KMS-11 (cell line): Measurements from ENCODE around the gene PDZRN4.

ENCODE experiments used
- H2AFZ ChIP-seq: fragments of 200-600 bp; sonication (generic); 2 replicates; pipeline ENCODE4 v1.6.1; 2016; ENCODE audit warnings: antibody characterized with exemption, mixed run types, low read depth
- H3K27ac ChIP-seq: fragments of 200-600 bp; sonication (generic); 2 replicates; pipeline ENCODE4 v1.6.1; 2016; ENCODE audit warnings: mild to moderate bottlenecking, mixed run types
- H3K27me3 ChIP-seq: fragments of 200-600 bp; sonication (generic); 2 replicates; pipeline ENCODE4 v1.6.1; 2017; ENCODE audit warnings: mild to moderate bottlenecking, low read depth, mixed run types, moderate library complexity; ENCODE audit not compliant: insufficient read depth
- H3K36me3 ChIP-seq: fragments of 200-600 bp; sonication (generic); 2 replicates; pipeline ENCODE4 v1.6.1; 2017; ENCODE audit warnings: mild to moderate bottlenecking, mixed run types; ENCODE audit not compliant: insufficient read depth
- H3K4me1 ChIP-seq: fragments of 200-600 bp; sonication (generic); 2 replicates; pipeline ENCODE4 v1.6.1; 2016; ENCODE audit warnings: mild to moderate bottlenecking, low read depth, mixed run types; ENCODE audit not compliant: poor library complexity, severe bottlenecking
- H3K4me2 ChIP-seq: fragments of 200-600 bp; sonication (generic); 2 replicates; pipeline ENCODE4 v1.7.0; 2016; ENCODE audit warnings: mild to moderate bottlenecking, mixed run types
- H3K4me3 ChIP-seq: fragments of 200-600 bp; sonication (generic); IDR thresholded peaks from 2 replicates; pipeline ENCODE4 v1.6.1; 2017; ENCODE audit warnings: low read depth, low read length, mixed read lengths; ENCODE audit not compliant: insufficient read depth
- H3K79me2 ChIP-seq: fragments of 200-600 bp; sonication (generic); 2 replicates; pipeline ENCODE4 v1.6.1; 2016; ENCODE audit warnings: low read depth, mixed run types; ENCODE audit not compliant: insufficient read depth
- H3K9ac ChIP-seq: fragments of 200-600 bp; sonication (generic); 2 replicates; pipeline ENCODE4 v1.6.1; 2016; ENCODE audit warnings: mild to moderate bottlenecking, mixed run types
- H4K20me1 ChIP-seq: fragments of 200-600 bp; sonication (generic); 2 replicates; pipeline ENCODE4 v1.6.1; 2016; ENCODE audit warnings: mild to moderate bottlenecking, mixed run types; ENCODE audit not compliant: insufficient read depth
- CTCF ChIP-seq: fragments of 200-600 bp; sonication (generic); conservative IDR thresholded peaks from 2 replicates; pipeline ENCODE4 v1.6.1; 2017; ENCODE audit warnings: low read depth, mild to moderate bottlenecking, antibody characterized with exemption, low read length, moderate library complexity, mixed read lengths

The PDZRN4 gene

GRCh38 chr12:41188058-41188840, at the start of gene PDZRN4:
PDZRN4 (plus strand) TSS chr12:41188320.
- no peaks in the 10 kb centered on the region for H4K20me1 ChIP-seq
- H3K27ac ChIP-seq: no peak within 1 kb of the TSS
- no peaks in the 10 kb centered on the region for H3K36me3 ChIP-seq
- H2AFZ ChIP-seq: no peak within 1 kb of the TSS
- no peak within 1 kb of the TSS for H3K9ac ChIP-seq
- no peak for TF ChIP-seq CTCF
- no peaks in the 10 kb centered on the region for H3K4me1 ChIP-seq
- H3K27me3 ChIP-seq: no peaks in the 10 kb centered on the region
- no peaks in the 10 kb centered on the region for H3K79me2 ChIP-seq
- H3K4me3 ChIP-seq: no peak within 1 kb of the TSS
- no peak within 1 kb of the TSS for H3K4me2 ChIP-seq

GRCh38 chr12:41140117-41140516, 48.0 kb upstream of the PDZRN4 start:
- H3K4me3 ChIP-seq: no peak overlapping the region
- no peak overlapping the region for H3K9ac ChIP-seq
- no peak overlapping the region for H3K27ac ChIP-seq
- no peaks in the 10 kb centered on the region for H4K20me1 ChIP-seq
- H3K36me3 ChIP-seq: no peaks in the 10 kb centered on the region
- H3K4me1 ChIP-seq: no peaks in the 10 kb centered on the region
- no peaks in the 10 kb centered on the region for H3K27me3 ChIP-seq
- no peak overlapping the region for H2AFZ ChIP-seq
- no peak for TF ChIP-seq CTCF
- no peak overlapping the region for H3K4me2 ChIP-seq
- H3K79me2 ChIP-seq: no peaks in the 10 kb centered on the region

- no peaks in the 10 kb centered on the region for H3K4me1 ChIP-seq
- no peaks in the 10 kb centered on the region for H3K36me3 ChIP-seq
- no peak overlapping the region for H3K4me2 ChIP-seq
- H2AFZ ChIP-seq: no peak overlapping the region
- no peak for TF ChIP-seq CTCF
- H3K4me3 ChIP-seq: no peak overlapping the region
- H3K27ac ChIP-seq: no peak overlapping the region
- H3K9ac ChIP-seq: no peak overlapping the region
- no peaks in the 10 kb centered on the region for H3K79me2 ChIP-seq
- no peaks in the 10 kb centered on the region for H3K27me3 ChIP-seq
- no peaks in the 10 kb centered on the region for H4K20me1 ChIP-seq
Measured at GRCh38 chr12:41141104-41141503, 47.0 kb upstream of the PDZRN4 start.

- no peak for TF ChIP-seq CTCF
- Histone ChIP-seq H3K27ac (no peak overlapping the region), H3K9ac (no peak overlapping the region)
Measured at GRCh38 chr12:41142376-41142775, 45.7 kb upstream of the PDZRN4 start.

More at GRCh38 chr12:41142376-41142775, 45.7 kb upstream of the PDZRN4 start:
- no peaks in the 10 kb centered on the region for H3K27me3 ChIP-seq
- no peak overlapping the region for H3K4me3 ChIP-seq
- H3K36me3 ChIP-seq: no peaks in the 10 kb centered on the region
- H2AFZ ChIP-seq: no peak overlapping the region
- no peaks in the 10 kb centered on the region for H3K4me1 ChIP-seq
- no peak overlapping the region for H3K4me2 ChIP-seq
- H4K20me1 ChIP-seq: no peaks in the 10 kb centered on the region
- H3K79me2 ChIP-seq: no peaks in the 10 kb centered on the region
